HG03565 (cell line): ENCODE results near the gene KCNN2.

Experiments
- ATAC-seq: cut with Tn5 transposase; IDR thresholded peaks from one replicate; pipeline ENCODE4 v1.9.1; 2021; ENCODE audit warnings: mild to moderate bottlenecking, moderate library complexity; ENCODE audit not compliant: unreplicated experiment

The KCNN2 gene

GRCh38 chr5:114362197-114362976 lies 517 bp downstream of the KCNN2 start:
- ATAC-seq = peak; percentile 22

GRCh38 chr5:114362977-114363761 lies 1.3 kb downstream of the KCNN2 start:
- no peak for ATAC-seq

GRCh38 chr5:114363837-114364236 lies 2.0 kb downstream of the KCNN2 start:
- no peak for ATAC-seq

GRCh38 chr5:114367029-114367428 lies 5.2 kb downstream of the KCNN2 start:
- ATAC-seq = no peak

- ATAC-seq = no peak
Measured at GRCh38 chr5:114369680-114370417, 8.0 kb downstream of the KCNN2 start.

- no peak for ATAC-seq
Measured at GRCh38 chr5:114377050-114377844, 15.4 kb downstream of the KCNN2 start.

- no peak for ATAC-seq
Measured at GRCh38 chr5:114377946-114378345, 16.1 kb downstream of the KCNN2 start.

- no peak for ATAC-seq
Measured at GRCh38 chr5:114380721-114381120, 18.9 kb downstream of the KCNN2 start.

- ATAC-seq = no peak
Measured at GRCh38 chr5:114387433-114387832, 25.6 kb downstream of the KCNN2 start.

- no peak for ATAC-seq
Measured at GRCh38 chr5:114390431-114390830, 28.6 kb downstream of the KCNN2 start.

GRCh38 chr5:114391321-114391720 lies 29.5 kb downstream of the KCNN2 start:
- no peak for ATAC-seq

GRCh38 chr5:114393159-114393558 lies 31.3 kb downstream of the KCNN2 start:
- no peak for ATAC-seq

- ATAC-seq = no peak
Measured at GRCh38 chr5:114402206-114402605, 40.3 kb downstream of the KCNN2 start.

- ATAC-seq = no peak
Measured at GRCh38 chr5:114407783-114408182, 45.9 kb downstream of the KCNN2 start.

GRCh38 chr5:114408847-114409246 lies 47.0 kb downstream of the KCNN2 start:
- ATAC-seq = no peak

GRCh38 chr5:114411380-114411931 lies 49.6 kb downstream of the KCNN2 start:
- ATAC-seq = no peak

GRCh38 chr5:114412510-114413171 lies 50.8 kb downstream of the KCNN2 start:
- ATAC-seq = peak; percentile 58

- ATAC-seq = no peak
Measured at GRCh38 chr5:114415760-114416159, 53.9 kb downstream of the KCNN2 start.

- ATAC-seq = no peak
Measured at GRCh38 chr5:114416254-114416653, 54.4 kb downstream of the KCNN2 start.

- no peak for ATAC-seq
Measured at GRCh38 chr5:114417519-114417918, 55.6 kb downstream of the KCNN2 start.
